ENCODE results near the gene VSIG4. TPM values are rescaled to one million over a fixed set of nuclear protein-coding genes. Genes with fewer than 3 reads are reported as not detected.

Gene VSIG4
- total and polyA plus RNA-seq, 2 donors (not counting 1 experiment from before 2014, with no cell fraction given): 0.09 TPM; not detected in 1

DNA sequence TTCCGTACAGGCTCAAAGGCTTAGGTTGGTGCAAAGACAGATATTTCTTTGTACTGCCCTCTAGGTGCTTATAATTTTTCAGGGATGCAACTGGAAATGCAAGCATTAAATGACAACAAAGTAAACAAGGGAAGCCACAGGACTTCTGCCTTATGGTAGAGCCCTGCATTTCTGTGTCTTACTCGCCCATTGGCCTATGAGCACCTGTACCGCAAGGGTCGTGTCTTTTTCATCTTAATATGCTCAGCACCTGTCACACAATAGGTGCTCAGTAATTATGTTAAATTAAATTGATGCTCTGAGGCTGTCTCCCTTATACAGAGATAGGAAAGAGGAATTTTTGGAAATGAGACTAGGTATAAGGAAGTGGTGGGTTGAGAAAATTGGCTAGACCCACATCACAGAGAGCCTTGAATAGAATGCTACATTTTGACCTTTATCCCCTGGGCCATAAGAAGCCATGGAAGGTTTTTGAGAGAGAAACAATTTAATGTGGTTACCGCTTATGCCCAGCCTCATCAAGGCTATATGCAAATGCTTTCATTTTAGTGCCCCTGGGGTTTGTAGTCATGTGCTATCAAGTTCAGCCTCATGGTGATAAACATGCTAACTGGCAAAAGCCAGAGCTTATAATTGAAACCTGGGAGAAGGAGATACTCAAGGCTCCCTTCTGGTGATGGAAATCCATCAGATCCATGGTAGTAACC is 16.3 kb downstream of the VSIG4 start:
- no peaks in the 10 kb centered on the region for H3K9me3 ChIP-seq (ENCODE audit: control extremely low read depth in 1 of 3, control insufficient read depth in 2 of 3, insufficient read depth in 1 of 3, low read length in 2 of 3)
- peak overlapping the region; percentile 38 for H3K4me2 ChIP-seq (replicated peaks; ENCODE audit: low read depth, low read length, poor library complexity, severe bottlenecking)
- H3K36me3 ChIP-seq (replicated peaks in 1 of 2; ENCODE audit: control extremely low read depth in 1 of 2, control insufficient read depth in 1 of 2, extremely low read depth in 1 of 2, insufficient read depth in 2 of 2, low read length in 1 of 2): peaks cover 0 to 13% of the 10 kb centered on the region in 2 experiments
- no peak overlapping the region for H2AFZ ChIP-seq (ENCODE audit: insufficient read depth, low read depth, low read length, poor library complexity, severe bottlenecking)
- H3K4me1 ChIP-seq (ENCODE audit: control insufficient read depth in 2 of 2, insufficient read depth in 2 of 2, low read length in 2 of 2): peaks cover 64 to 65% of the 10 kb centered on the region in 2 donors
- H3K79me2 ChIP-seq (ENCODE audit: control insufficient read depth, insufficient read depth, low read length): peaks cover 44% of the 10 kb centered on the region
- intact Hi-C loops (cut with micrococcal nuclease): loop anchor here (1.0 kb wide), 1 partner anchor 8 kb away; no protein-coding TSS in a partner anchor
- Mint-ChIP-seq H3K4me3 (peak overlapping the region; percentile 49), H3K9me3 (ENCODE audit: insufficient read depth) (no peaks in the 10 kb centered on the region), H3K4me1 (peaks cover 64% of the 10 kb centered on the region), H3K27me3 (no peaks in the 10 kb centered on the region), H3K27ac (peak overlapping the region; percentile 84)
- WGBS (ENCODE audit: insufficient coverage): 17% methylated on average over 1 of the region's 5 CpGs
- H3K27me3 ChIP-seq (replicated peaks in 1 of 4; ENCODE audit: control extremely low read depth in 1 of 4, control insufficient read depth in 3 of 4, insufficient read depth in 4 of 4, low read length in 3 of 4): no peaks in the 10 kb centered on the region
- H4K20me1 ChIP-seq (ENCODE audit: control insufficient read depth, insufficient read depth, low read length, poor library complexity, severe bottlenecking): no peaks in the 10 kb centered on the region
- ATAC-seq (ENCODE audit: low read depth): peak; percentile 74
- no peak for DNase-seq
- H3K4me3 ChIP-seq (ENCODE audit: control extremely low read depth in 1 of 5, extremely low read depth in 1 of 5, insufficient read depth in 1 of 5, low read depth in 2 of 5, low read length in 4 of 5): no peak overlapping the region
- H3K27ac ChIP-seq (ENCODE audit: low read length in 2 of 2): peak overlapping the region; percentile 69 to 80
- no peak for TF ChIP-seq EZH2 (IDR thresholded peaks at IDR 0.05; ENCODE audit: borderline replicate concordance, insufficient read depth, low read depth, low read length, poor library complexity, severe bottlenecking)
- TF ChIP-seq, protein P1, sequence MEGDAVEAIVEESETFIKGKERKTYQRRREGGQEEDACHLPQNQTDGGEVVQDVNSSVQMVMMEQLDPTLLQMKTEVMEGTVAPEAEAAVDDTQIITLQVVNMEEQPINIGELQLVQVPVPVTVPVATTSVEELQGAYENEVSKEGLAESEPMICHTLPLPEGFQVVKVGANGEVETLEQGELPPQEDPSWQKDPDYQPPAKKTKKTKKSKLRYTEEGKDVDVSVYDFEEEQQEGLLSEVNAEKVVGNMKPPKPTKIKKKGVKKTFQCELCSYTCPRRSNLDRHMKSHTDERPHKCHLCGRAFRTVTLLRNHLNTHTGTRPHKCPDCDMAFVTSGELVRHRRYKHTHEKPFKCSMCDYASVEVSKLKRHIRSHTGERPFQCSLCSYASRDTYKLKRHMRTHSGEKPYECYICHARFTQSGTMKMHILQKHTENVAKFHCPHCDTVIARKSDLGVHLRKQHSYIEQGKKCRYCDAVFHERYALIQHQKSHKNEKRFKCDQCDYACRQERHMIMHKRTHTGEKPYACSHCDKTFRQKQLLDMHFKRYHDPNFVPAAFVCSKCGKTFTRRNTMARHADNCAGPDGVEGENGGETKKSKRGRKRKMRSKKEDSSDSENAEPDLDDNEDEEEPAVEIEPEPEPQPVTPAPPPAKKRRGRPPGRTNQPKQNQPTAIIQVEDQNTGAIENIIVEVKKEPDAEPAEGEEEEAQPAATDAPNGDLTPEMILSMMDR (IDR thresholded peaks at IDR 0.05): no peak
- ChIA-PET CTCF (interaction anchor here (0.9 to 1.6 kb wide), 6 partner anchors 9 to 427 kb away, joined by 4 to 6 read pairs (median 4); no protein-coding TSS in a partner anchor), POLR2A (no interaction called here)
- H3K9ac ChIP-seq (ENCODE audit: low read length): no peak overlapping the region
